H1 (cell line): ENCODE results near the gene QRICH2. TPM values are rescaled to one million over a fixed set of nuclear protein-coding genes. Genes with fewer than 3 reads are reported as not detected.

Experiments used
- CHD2 ChIP-seq: IDR thresholded peaks from 2 replicates; pipeline ENCODE4 v1.6.1; 2012; ENCODE audit warnings: low read length, improper control_type of control experiment
- CTBP2 ChIP-seq: IDR thresholded peaks from 2 replicates; pipeline ENCODE4 v1.7.0; 2011; ENCODE audit warnings: borderline replicate concordance, mild to moderate bottlenecking, moderate library complexity, mixed read lengths, low read length; ENCODE audit not compliant: insufficient read depth, insufficient read length
- EZH2 ChIP-seq: fragments of 200-600 bp; sonication (generic); IDR thresholded peaks from 2 replicates; pipeline ENCODE4 v1.7.1; 2012; ENCODE audit warnings: low read depth, mild to moderate bottlenecking, moderate library complexity, low read length, inconsistent platforms; ENCODE audit not compliant: severe bottlenecking
- HDAC6 ChIP-seq: IDR thresholded peaks from one replicate; pipeline ENCODE4 v1.7.1; 2012; ENCODE audit warnings: low read depth, mild to moderate bottlenecking, inconsistent platforms, low read length, moderate library complexity
- PHF8 ChIP-seq: fragments of 200-600 bp; sonication (generic); conservative IDR thresholded peaks from 2 replicates; pipeline ENCODE4 v1.7.1; 2012; ENCODE audit warnings: low read depth, mild to moderate bottlenecking, inconsistent platforms, low read length, moderate library complexity
- RNF2 ChIP-seq: fragments of 200-900, 300-1000 bp; sonication (generic); IDR thresholded peaks from 2 replicates; pipeline ENCODE4 v1.7.1; 2016; ENCODE audit warnings: borderline replicate concordance, low read depth, mild to moderate bottlenecking, antibody characterized with exemption, low read length; ENCODE audit not compliant: poor library complexity, severe bottlenecking; ENCODE audit errors: missing control alignments
- RXRA ChIP-seq: IDR thresholded peaks from 2 replicates; pipeline ENCODE4 v1.6.1; 2011; ENCODE audit warnings: low read depth, mild to moderate bottlenecking, low read length, moderate library complexity; ENCODE audit not compliant: insufficient read depth
- SAP30 ChIP-seq: fragments of 300-600 bp; sonication (generic); IDR thresholded peaks from 2 replicates; pipeline ENCODE4 v1.7.1; 2012; ENCODE audit warnings: low read length, moderate library complexity, mild to moderate bottlenecking, inconsistent platforms; ENCODE audit not compliant: insufficient read depth, insufficient replicate concordance
- SRF ChIP-seq: IDR thresholded peaks from 2 replicates; pipeline ENCODE4 v1.6.1; 2011; ENCODE audit warnings: mild to moderate bottlenecking, low read depth, low read length, moderate library complexity
- ZNF274 ChIP-seq: IDR thresholded peaks from 2 replicates; pipeline ENCODE4 v1.7.0; 2012; ENCODE audit warnings: low read length, borderline replicate concordance; ENCODE audit errors: extremely low read depth
- polyA plus RNA-seq, 7 experiments: library from polyadenylated mRNA; depleted of rRNA in 3 of 7; stranded (reverse) in 5 of 7; unstranded in 2 of 7; fragments of >200 nt in 5 of 7; fragments of 200-250 nt in 2 of 7; gene quantifications; 1 replicate in 5 of 7; 2 replicates in 1 of 7; 4 replicates in 1 of 7; pipeline versions ENCODE4 v1.2.1 to v1.2.3, GENCODE V29; 2011 to 2013; ENCODE audit warnings: missing spikeins in 2 of 7, mixed read lengths in 2 of 7
- total RNA-seq: library from RNA; stranded (reverse); fragmentation: NEBNext Ultra II Directional; extraction: Animal tissue kit (Norgen Biotek cat#: 25700); gene quantifications from 2 replicates; pipeline ENCODE4 v1.2.1, GENCODE V29; 2021

QRICH2 gene
- total and polyA plus RNA-seq, 2 of the 8 experiments (the other 6 are each of a cell fraction or from before 2014, with no cell fraction given): 2.8 to 3.8 TPM

DNA sequence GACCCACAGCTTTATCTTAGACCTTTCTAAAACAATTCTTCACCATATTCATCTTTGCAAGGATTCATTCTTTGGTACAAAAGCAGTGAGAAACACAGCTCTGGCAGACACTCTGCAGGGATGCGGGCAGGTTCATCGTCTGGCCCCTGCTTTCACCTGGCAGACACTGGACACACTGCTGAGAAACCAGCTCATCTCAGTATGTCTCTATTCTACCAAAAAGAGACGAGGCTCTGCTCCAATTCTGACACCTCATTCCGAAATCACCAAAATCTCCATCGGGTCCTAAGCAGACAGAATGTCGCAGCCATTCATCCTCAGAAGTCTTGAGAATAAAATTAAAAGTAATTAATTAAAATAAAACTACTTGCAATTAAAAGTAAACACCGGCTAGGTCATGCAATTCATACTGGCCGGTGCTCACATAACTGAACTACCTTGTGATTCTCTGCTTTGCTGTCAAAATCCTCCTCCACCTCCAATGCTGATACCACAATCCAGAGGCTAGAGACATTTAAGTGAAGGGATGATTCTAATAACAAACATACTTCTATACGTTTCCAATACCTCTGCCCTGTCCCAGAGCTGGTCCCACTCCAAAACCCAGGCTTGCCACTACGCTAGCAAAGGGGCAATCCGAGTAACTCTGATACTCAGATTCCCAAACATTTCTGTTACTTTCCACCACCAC lies 69.1 kb downstream of the QRICH2 start (continued):
- TF ChIP-seq PHF8 (no peak), SAP30 (no peak), CTBP2 (no peak), CHD2 (no peak), ZNF274 (no peak), EZH2 (no peak), HDAC6 (no peak), SRF (no peak), RXRA (no peak), RNF2 (no peak)
